CD1c-positive myeloid dendritic cell (primary cell): Measurements from ENCODE around the gene VPS26A.
"Not testable (repeated sequence)": the region's sequence is repeated elsewhere in the genome, so short reads cannot be mapped to it uniquely, and the experiment has no call there.

Source experiments
- DNase-seq: peaks from one replicate; pipeline ENCODE4 v3.0.0-alpha.2; 2016; ENCODE audit errors: extremely low spot score

Gene VPS26A

GRCh38 chr10:69102440-69102839, 21.5 kb upstream of the VPS26A start:
- no peak for DNase-seq

- no peak for DNase-seq
Observed at GRCh38 chr10:69103784-69104183, 20.2 kb upstream of the VPS26A start.

GRCh38 chr10:69104994-69105790, 18.8 kb upstream of the VPS26A start:
- no peak for DNase-seq

DNA sequence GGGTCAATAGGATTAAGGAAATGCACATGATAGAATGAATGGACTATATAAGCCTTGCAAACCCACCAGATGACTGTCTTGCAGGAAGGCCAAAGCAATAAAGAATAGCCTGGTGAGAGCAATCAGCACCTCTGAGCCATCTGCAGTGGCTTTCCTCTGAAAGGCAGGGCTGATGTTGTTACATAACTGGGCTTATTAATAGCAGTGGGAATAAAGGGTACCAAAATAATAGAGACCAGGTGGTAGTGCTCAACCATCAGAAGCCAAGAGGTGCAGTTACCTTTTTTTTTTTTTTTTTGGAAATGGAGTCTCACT, 16.8 kb upstream of the VPS26A start:
- no peak for DNase-seq

DNA sequence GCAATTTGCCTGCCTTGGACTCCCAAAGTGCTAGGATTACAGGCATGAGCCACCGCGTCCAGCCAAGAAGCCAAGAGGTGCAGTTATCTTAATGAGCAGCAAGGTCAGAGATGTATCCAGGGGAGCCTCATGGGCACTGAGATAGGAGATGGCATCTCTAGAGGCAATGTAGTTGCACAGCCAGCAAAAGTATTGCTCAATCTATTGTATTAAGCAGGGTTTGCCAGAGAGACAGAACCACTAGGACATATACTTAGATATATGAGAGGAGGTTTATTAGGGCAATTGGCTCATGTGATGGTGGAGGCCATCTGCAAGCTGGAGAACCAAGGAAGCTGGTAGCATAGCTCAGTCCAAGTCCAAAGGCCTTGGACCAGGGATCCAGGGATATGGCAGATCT, 16.3 kb upstream of the VPS26A start:
- DNase-seq, result no peak

GRCh38 chr10:69119896-69120295, 4.1 kb upstream of the VPS26A start:
- DNase-seq, result no peak

DNA sequence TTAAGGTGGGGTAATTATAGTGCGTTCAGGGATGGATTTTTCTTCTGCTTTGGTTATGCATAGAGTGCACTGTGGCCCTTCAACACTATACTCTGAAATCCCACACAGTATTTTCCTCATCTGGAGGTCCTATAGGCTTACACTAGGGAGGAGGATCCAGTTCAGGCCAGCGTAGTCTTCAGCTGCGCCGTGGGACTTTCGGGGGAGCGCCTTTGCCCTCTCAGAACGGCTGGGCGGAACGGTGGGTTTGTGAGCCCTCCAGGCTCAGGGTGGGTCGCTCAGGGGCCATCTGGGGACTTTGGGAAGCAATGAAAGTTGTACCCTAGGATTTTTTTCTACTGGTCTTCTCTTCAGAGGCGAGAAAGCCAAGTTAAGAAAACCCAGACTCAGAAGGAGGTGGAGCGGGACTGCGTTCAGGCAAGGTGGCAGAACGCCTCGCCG, 652 bp upstream of the VPS26A start:
- DNase-seq, result no peak

DNA sequence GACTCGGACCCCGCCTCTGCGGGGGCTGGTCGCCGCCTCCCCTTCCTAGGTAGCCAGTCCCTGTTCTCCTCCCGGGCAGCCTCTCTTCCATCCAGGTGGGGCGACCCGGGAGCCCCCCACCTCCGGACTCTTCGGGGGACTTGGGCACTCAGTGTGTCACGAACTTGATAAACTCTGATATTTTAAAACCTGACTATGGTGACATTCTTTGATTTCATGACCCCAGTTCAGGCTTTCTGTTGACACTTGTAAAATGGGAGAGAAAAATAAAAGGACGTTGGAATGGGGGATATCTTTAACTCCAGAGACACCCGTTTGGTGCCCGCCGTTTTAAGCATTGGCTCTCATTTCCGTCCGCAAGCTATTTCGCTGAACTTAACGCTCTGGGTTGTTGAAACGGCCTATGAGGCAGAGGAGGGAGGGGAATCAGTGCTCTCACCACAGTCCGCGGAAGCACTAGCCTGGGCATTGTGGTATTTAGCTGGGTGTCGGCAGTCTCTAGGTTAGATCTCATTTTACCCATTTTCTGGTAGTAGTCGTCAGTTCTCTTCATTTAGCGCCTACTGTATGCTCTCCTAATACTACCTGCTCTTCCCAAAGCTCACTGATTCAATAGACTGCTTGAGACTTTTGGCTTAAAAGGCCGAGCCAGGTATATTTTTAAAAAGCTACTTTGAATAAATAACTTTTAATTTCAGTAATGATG, 738 bp downstream of the VPS26A start:
- peak; percentile 68 for DNase-seq

GRCh38 chr10:69125554-69125953, 1.6 kb downstream of the VPS26A start:
- DNase-seq, result no peak

DNA sequence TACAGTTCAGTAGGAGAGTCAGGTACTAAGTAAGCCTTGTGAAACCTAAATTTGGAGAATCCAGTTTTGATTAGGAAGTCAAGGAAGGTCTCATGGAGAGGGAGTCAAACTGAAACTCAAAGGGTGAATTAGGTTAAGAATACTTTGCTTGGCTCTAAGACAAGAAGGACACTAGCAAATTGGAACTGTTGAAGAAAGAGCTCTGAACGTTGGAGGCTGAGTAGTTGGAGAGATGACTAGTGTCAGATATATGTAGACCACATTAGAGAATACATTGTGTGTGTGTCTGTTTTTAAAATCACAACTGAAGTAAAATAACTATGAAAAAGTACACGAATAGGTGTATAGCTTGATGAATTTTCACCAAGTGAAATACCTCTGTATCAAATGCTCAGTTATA, 6.3 kb downstream of the VPS26A start:
- no peak for DNase-seq

GRCh38 chr10:69139961-69140360, 16.0 kb downstream of the VPS26A start:
- DNase-seq, result no peak

DNA sequence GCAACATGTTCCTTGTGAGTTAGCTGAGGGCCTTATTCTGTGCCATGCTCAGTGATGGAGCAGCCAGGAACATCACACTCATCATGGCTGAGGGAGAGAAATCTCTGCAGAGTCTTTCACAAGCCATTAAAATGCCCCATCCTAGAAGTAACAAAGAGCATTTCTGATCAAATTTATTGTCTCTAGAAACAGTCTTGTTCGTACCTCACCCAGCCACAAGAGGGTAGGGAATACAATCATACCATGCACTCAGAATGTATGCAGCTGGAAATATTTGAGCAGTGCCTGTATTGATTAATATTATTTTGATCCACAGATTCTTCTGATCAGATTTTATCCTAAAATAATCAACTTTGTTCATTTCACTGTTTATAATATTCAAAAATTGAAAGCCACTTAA, 17.3 kb downstream of the VPS26A start:
- DNase-seq, result no peak

DNA sequence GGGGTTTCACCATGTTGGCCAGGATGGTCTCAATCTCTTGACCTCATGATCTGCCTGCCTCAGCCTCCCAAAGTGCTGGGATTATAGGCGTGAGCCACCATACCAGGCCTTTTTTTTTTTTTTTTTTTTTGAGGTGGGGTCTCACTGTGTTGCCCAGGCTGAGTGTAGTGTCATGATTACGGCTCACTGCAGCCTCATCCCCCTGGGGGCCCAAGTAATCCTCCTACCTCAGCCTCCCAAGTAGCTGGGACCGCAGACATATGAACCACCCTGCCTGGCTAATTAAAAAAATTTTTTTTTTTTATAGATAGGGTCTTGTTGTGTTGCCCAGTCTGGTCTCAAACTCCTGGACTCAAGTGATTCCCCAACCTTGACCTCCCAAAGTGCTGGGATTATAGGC, 18.1 kb downstream of the VPS26A start:
- DNase-seq, result not testable (repeated sequence)

- DNase-seq, result no peak
Observed at GRCh38 chr10:69142983-69143382, 19.0 kb downstream of the VPS26A start.

DNA sequence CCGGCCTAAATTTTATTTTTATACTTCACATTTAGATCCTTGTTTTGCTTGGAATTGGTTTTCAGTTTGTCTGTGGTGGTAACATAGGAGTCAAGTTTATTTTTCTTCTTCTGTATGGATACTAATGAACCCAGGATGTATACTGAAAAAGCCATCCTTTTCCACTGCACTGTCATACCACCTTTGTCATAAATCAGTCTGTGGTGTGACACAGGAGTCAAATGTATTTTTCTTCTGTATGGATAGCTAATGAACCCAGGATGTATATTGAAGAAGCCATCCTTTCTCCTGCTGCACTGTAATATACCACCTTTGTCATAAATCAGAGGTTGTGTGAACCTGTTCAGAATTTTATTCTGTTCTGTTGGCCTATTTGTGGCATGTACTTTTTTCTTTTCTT, 21.4 kb downstream of the VPS26A start:
- DNase-seq, result no peak

DNA sequence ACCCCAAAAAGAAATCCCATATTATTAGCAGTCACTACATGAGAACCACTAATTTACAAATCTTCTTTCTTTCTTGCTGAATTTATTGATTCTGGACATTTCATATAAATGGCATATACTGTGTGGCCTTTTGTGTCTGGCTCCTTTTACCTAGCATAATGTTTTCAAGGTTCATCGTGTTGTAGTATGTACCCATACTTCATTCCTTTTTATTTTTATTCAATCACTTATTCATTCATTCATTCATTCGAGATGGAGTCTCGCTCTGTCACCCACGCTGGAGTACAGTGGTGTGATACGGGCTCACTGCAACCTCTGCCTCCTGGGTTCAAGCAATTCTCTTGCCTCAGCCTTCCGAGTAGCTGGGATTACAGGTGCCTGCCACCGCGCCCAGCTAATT, 21.9 kb downstream of the VPS26A start:
- no peak for DNase-seq

GRCh38 chr10:69146759-69147158, 22.8 kb downstream of the VPS26A start:
- DNase-seq, result no peak

GRCh38 chr10:69151984-69152383, 28.0 kb downstream of the VPS26A start:
- no peak for DNase-seq

DNA sequence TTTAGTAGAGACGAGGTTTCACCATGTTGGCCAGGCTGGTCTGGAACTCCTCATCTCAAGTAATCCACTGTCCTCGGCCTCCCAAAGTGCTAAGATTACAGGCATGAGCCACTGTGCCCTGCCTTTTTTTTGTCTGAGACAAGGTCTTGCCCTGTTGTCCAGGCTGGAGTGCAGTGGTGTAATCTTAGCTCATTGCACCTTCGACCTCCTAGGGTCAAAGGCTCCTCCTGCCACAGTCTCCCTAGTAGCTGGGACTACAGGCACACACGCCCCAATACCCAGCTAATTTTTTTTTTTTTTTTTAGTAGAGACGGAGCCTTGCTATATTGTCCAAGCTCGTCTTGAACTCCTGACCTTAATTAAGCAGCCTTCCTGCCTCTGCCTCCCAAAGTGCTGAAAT, 29.2 kb downstream of the VPS26A start:
- DNase-seq, result no peak

- no peak for DNase-seq
Observed at GRCh38 chr10:69160809-69161241, 36.8 kb downstream of the VPS26A start.

DNA sequence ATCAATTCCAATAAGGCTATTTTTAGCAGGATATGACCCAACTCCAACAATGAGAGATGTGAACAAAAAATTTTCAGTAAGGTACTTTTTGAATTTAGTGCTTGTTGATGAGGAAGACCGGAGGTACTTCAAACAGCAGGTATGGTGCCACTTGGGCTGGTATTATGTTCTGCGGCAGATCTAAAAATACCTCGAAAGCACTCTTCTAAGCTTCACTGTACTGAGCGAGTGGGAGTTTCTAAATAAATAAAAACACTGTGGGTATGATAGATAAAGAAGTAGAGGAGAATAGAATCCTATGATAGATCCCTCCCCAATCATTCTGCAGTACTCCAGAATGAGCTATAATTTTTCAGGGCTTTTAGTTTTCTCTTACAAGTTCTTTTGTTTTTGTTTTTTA, 44.5 kb downstream of the VPS26A start:
- no peak for DNase-seq

DNA sequence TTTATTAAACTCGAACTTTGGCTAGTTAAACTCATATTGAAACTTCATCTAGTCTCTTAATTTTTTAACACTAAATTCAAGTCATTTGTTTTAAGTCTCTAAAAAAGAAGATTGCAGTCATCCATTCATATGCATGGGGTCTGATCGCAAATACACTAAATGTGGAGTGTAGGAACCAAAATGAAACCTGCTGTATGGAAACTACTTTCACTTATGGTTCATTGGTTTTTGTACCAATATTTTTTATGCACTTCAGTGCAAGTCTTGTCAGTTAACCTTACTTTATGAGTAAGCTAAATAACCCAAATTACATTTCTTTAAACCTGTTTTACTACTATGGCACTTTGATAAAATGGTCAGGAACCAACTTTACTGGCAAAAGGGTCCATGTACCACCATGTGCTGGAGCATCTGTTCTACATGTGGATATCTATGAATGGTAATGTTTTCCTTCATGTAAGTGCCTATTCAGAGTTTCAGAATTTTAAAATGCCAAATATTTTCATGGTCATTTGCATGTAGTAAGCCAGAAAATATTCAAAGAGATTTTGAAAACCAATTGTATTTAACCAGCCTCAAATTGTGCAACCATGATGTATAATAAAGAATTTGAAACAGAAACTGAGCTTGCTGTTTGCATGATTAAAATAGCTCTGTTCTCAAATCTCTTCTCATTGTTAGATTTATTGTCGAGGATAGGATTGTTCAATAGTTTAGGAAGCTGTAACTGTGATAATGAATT, 48.4 kb downstream of the VPS26A start:
- DNase-seq, result no peak

GRCh38 chr10:69175326-69175725, 51.3 kb downstream of the VPS26A start:
- DNase-seq, result not testable (repeated sequence)
